Smooth muscle cell (in vitro differentiated cells): ENCODE results near the gene PLD5. TPM values are rescaled to one million over a fixed set of nuclear protein-coding genes. Genes with fewer than 3 reads are reported as not detected.
"Not testable (repeated sequence)": the region's sequence is repeated elsewhere in the genome, so short reads cannot be mapped to it uniquely, and the experiment has no call there.

Experiments
- DNase-seq: peaks from one replicate; lab custom pipeline; 2025; ENCODE audit not compliant: unreplicated experiment; lab: John Stamatoyannopoulos, UW
- H2AFZ ChIP-seq: fragments of 200-600 bp; sonication (generic); 2 replicates; pipeline ENCODE4 v1.6.0; 2016; ENCODE audit warnings: antibody characterized with exemption, low read depth, mild to moderate bottlenecking
- H3F3A ChIP-seq: fragments of 200-600 bp; sonication (generic); 2 replicates; pipeline ENCODE4 v1.6.0; 2017; ENCODE audit warnings: antibody characterized with exemption, low read depth
- H3K27ac ChIP-seq: fragments of 200-600 bp; sonication (generic); 2 replicates; pipeline ENCODE4 v1.5.1; 2016; ENCODE audit warnings: low read depth, mild to moderate bottlenecking
- H3K27me3 ChIP-seq: fragments of 200-600 bp; sonication (generic); 2 replicates; pipeline ENCODE4 v1.6.1; 2016; ENCODE audit warnings: low read depth, mild to moderate bottlenecking
- H3K36me3 ChIP-seq: fragments of 200-600 bp; sonication (generic); 2 replicates; pipeline ENCODE4 v1.5.1; 2016; ENCODE audit warnings: low read depth
- H3K4me1 ChIP-seq: fragments of 200-600 bp; sonication (generic); 2 replicates; pipeline ENCODE4 v1.5.1; 2016; ENCODE audit warnings: low read depth
- H3K4me2 ChIP-seq: fragments of 200-600 bp; sonication (generic); 2 replicates; pipeline ENCODE4 v1.6.0; 2016; ENCODE audit warnings: mild to moderate bottlenecking
- H3K4me3 ChIP-seq: fragments of 200-600 bp; sonication (generic); 2 replicates; pipeline ENCODE4 v1.5.1; 2016; ENCODE audit warnings: mild to moderate bottlenecking
- H3K79me2 ChIP-seq: fragments of 200-600 bp; sonication (generic); 2 replicates; pipeline ENCODE4 v1.6.0; 2016; ENCODE audit warnings: low read depth, mild to moderate bottlenecking
- H3K9ac ChIP-seq: fragments of 200-600 bp; sonication (generic); 2 replicates; pipeline ENCODE4 v1.6.0; 2016; ENCODE audit warnings: low read depth
- H3K9me3 ChIP-seq: fragments of 200-600 bp; sonication (generic); replicated peaks from 2 replicates; pipeline ENCODE4 v1.5.1; 2016; ENCODE audit warnings: low read depth
- H4K20me1 ChIP-seq: fragments of 200-600 bp; sonication (generic); 2 replicates; pipeline ENCODE4 v1.6.0; 2016; ENCODE audit warnings: low read depth
- WGBS: methylation state at CpG from one replicate; pipeline ENCODE4 v1.1.7; 2016; ENCODE audit warnings: low lambda C conversion rate; 5-methylcytosine and 5-hydroxymethylcytosine counted together
- polyA plus RNA-seq: library from polyadenylated mRNA; unstranded; fragments of >200 nt; fragmentation: Nextera tagmentation; extraction: Ambion mirVana; gene quantifications from 2 replicates; pipeline ENCODE4 v1.2.1, GENCODE V29; 2016
- total RNA-seq: library from RNA; depleted of rRNA; stranded (reverse); fragments of >200 nt; gene quantifications from 2 replicates; pipeline ENCODE4 v1.2.3, GENCODE V29; 2014
- TF ChIP-seq, protein P1 (sequence below): fragments of 200-600 bp; sonication (generic); IDR thresholded peaks from 2 replicates; pipeline ENCODE4 v1.5.1; 2017; ENCODE audit warnings: borderline replicate concordance, mild to moderate bottlenecking, antibody characterized with exemption; ENCODE audit not compliant: insufficient read depth, poor library complexity, severe bottlenecking

Gene PLD5
- total and polyA plus RNA-seq, 2 experiments from 2014 or later = 0.25 to 0.27 TPM

DNA sequence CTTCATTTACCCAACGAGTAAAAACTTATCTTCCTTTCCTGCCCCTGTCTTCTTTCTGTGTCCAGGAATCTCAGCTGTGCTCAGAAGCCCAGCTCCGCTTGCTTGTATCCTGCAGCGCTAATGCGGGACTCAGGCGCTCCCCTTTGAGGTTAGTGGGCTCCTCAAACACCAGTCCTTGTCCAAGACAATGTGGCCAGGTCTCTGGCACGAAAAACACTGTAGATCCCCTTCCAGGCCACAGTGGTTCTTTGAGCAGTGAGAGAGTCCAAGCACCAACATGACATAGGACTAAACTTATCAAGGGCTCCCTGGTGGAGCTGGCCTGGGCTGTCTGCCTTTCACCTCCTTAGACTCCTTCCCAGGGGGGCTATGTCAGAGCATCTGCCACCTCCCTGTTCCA lies 53.7 kb downstream of the PLD5 start:
- Histone ChIP-seq H3K4me2 (no peak overlapping the region), H3K9ac (no peak overlapping the region), H3F3A (no peaks in the 10 kb centered on the region), H3K79me2 (no peaks in the 10 kb centered on the region), H3K36me3 (no peaks in the 10 kb centered on the region), H3K9me3 (no peaks in the 10 kb centered on the region), H3K27me3 (no peaks in the 10 kb centered on the region), H3K4me3 (no peak overlapping the region), H3K27ac (no peak overlapping the region), H2AFZ (no peak overlapping the region), H3K4me1 (no peaks in the 10 kb centered on the region), H4K20me1 (no peaks in the 10 kb centered on the region)
- TF ChIP-seq, protein P1, sequence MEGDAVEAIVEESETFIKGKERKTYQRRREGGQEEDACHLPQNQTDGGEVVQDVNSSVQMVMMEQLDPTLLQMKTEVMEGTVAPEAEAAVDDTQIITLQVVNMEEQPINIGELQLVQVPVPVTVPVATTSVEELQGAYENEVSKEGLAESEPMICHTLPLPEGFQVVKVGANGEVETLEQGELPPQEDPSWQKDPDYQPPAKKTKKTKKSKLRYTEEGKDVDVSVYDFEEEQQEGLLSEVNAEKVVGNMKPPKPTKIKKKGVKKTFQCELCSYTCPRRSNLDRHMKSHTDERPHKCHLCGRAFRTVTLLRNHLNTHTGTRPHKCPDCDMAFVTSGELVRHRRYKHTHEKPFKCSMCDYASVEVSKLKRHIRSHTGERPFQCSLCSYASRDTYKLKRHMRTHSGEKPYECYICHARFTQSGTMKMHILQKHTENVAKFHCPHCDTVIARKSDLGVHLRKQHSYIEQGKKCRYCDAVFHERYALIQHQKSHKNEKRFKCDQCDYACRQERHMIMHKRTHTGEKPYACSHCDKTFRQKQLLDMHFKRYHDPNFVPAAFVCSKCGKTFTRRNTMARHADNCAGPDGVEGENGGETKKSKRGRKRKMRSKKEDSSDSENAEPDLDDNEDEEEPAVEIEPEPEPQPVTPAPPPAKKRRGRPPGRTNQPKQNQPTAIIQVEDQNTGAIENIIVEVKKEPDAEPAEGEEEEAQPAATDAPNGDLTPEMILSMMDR = no peak
- WGBS = 96% methylated on average over 6 of the region's 6 CpGs
- no peak for DNase-seq

DNA sequence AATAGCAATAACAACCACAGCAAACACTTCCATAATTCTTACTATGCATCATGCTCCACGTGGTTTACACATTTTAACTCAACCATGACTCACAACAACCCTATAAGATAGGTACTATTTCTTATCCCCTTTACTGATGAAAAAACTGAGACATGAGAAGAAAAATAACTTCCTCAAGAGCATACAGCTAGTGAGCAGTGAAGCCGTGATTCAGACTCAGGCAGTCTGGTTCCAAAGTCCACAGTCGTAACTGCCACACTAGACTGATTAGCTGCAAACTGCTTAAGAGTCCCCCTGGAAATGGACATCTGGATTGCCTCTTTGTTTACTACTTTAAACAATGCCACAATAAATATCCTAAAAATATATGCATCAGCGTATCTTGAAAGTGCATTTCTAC lies 55.7 kb downstream of the PLD5 start:
- peak overlapping the region; percentile 46 for H2AFZ ChIP-seq
- no peaks in the 10 kb centered on the region for H4K20me1 ChIP-seq
- no peaks in the 10 kb centered on the region for H3K4me1 ChIP-seq
- 35% methylated on average over 4 of the region's 4 CpGs for WGBS
- H3K79me2 ChIP-seq = no peaks in the 10 kb centered on the region
- no peak overlapping the region for H3K4me2 ChIP-seq
- H3K4me3 ChIP-seq = no peak overlapping the region
- TF ChIP-seq, protein P1 = no peak
- H3F3A ChIP-seq = no peaks in the 10 kb centered on the region
- no peaks in the 10 kb centered on the region for H3K27me3 ChIP-seq
- DNase-seq = no peak
- no peaks in the 10 kb centered on the region for H3K36me3 ChIP-seq
- H3K27ac ChIP-seq = no peak overlapping the region
- no peaks in the 10 kb centered on the region for H3K9me3 ChIP-seq
- H3K9ac ChIP-seq = no peak overlapping the region

DNA sequence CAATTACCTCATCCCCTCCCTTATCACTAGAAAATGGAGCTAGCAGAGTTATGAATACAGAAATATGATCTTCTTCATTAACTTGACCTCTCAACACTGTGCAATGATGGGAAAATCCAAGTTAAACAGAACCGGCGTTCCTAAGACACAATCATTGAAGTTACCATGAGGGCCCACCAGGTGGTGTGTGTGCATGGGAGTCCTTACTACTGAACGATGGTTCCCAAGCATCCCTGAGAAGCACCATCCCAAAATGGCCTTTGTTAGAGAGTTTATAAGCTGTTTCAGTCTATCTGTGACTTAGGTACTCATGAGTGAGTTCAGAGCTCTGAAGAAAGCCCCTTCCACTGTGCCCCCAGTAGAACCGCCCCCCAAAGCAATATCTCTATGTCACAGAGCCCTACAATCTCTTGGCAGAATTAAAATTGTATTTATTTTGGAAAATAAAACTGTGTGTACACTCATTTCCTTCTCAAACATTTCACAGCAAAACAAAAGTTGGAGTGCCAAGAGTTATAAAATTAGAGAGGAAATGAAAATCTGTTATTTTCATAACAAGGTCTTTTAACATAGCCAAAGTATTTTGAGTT lies 56.8 kb downstream of the PLD5 start:
- Histone ChIP-seq H4K20me1 (no peaks in the 10 kb centered on the region), H3K79me2 (no peaks in the 10 kb centered on the region), H3K27ac (no peak overlapping the region), H3K9me3 (no peaks in the 10 kb centered on the region), H2AFZ (no peak overlapping the region), H3K4me1 (no peaks in the 10 kb centered on the region), H3F3A (no peaks in the 10 kb centered on the region), H3K27me3 (no peaks in the 10 kb centered on the region), H3K36me3 (no peaks in the 10 kb centered on the region), H3K9ac (no peak overlapping the region), H3K4me2 (no peak overlapping the region), H3K4me3 (no peak overlapping the region)
- no peak for DNase-seq
- TF ChIP-seq, protein P1 = peak; percentile 76
- 21% methylated on average over 4 of the region's 4 CpGs for WGBS

DNA sequence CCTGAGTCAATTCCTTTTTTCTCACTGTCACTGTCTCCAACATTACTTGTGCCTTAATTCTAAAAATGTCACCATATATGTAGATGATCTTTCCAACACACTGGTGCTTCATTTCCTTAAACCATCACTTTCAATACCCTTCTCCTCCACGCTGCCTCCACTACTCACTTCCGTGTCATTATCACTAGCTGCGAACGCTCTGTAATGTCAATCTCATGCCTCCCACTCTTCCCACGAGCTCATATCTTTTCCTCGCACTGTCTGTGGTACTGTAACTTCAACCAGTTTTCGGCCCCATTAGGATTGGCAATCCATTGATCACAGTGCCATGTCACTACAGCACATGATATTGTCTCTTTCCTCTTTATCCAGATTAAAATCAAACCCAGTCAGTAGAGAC lies 61.6 kb downstream of the PLD5 start:
- H3K36me3 ChIP-seq = no peaks in the 10 kb centered on the region
- no peak overlapping the region for H3K4me2 ChIP-seq
- no peak overlapping the region for H3K27ac ChIP-seq
- no peak for DNase-seq
- no peaks in the 10 kb centered on the region for H3K27me3 ChIP-seq
- no peaks in the 10 kb centered on the region for H3K79me2 ChIP-seq
- H4K20me1 ChIP-seq = no peaks in the 10 kb centered on the region
- 96% methylated on average over 7 of the region's 7 CpGs for WGBS
- H3F3A ChIP-seq = no peaks in the 10 kb centered on the region
- no peak overlapping the region for H3K4me3 ChIP-seq
- H3K9me3 ChIP-seq = no peaks in the 10 kb centered on the region
- H3K9ac ChIP-seq = no peak overlapping the region
- TF ChIP-seq, protein P1 = no peak
- no peaks in the 10 kb centered on the region for H3K4me1 ChIP-seq
- no peak overlapping the region for H2AFZ ChIP-seq

DNA sequence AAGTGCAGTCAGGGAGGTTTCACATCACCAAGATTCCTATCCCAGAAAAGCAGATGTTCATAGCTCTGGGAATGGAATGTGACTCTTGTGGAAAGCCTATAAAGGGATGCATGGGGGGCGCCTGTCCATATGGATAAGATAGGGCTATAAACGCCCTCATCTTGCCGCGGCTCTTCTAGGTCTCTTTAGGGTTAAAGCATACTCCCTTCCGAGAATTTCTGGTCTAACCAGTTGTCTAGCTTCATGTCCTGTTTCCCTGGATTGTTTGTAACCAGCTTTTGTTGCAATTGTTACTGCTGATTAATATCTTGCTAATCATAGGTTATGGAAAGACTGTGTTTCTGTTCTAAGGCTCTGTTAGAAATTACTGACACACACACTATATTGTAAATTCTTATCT lies 64.8 kb downstream of the PLD5 start:
- WGBS = 52% methylated on average over 5 of the region's 5 CpGs
- not testable (repeated sequence) for H4K20me1 ChIP-seq, H3F3A ChIP-seq, H3K4me3 ChIP-seq, DNase-seq, H2AFZ ChIP-seq, H3K36me3 ChIP-seq, H3K4me1 ChIP-seq, H3K27me3 ChIP-seq, H3K9ac ChIP-seq, H3K4me2 ChIP-seq, H3K79me2 ChIP-seq, H3K27ac ChIP-seq, H3K9me3 ChIP-seq
